Effector CD4-positive, alpha-beta T cell (primary cell): ENCODE results near the gene NOP56.
"Not testable (repeated sequence)": the region's sequence is repeated elsewhere in the genome, so short reads cannot be mapped to it uniquely, and the experiment has no call there.

Experiments
- DNase-seq: peaks from one replicate; pipeline ENCODE4 v3.0.0-alpha.2; 2020

Gene NOP56

GRCh38 chr20:2690213-2690612 is 37.8 kb downstream of the NOP56 start:
- no peak for DNase-seq

DNA sequence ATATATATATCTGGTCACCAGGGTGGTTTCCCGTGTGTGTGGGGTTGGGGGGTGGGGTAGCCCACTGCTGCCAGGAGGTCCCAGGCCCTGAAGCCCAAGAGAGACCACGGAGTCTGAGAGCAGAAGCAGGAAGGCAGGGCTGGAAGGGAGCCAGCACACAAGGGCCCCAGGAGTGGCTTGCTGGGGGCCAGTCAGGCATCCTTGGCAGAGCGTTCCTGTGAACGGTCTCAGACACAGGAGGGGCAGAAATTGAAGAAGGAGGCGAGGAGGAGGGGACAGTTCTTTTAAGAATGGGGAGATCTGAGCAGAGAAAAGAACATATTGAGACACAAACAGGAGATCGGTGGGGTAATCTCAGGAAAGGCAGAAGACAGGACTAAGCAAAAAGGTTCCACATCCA is 38.3 kb downstream of the NOP56 start:
- DNase-seq = no peak

GRCh38 chr20:2691127-2691526 is 38.7 kb downstream of the NOP56 start:
- no peak for DNase-seq

DNA sequence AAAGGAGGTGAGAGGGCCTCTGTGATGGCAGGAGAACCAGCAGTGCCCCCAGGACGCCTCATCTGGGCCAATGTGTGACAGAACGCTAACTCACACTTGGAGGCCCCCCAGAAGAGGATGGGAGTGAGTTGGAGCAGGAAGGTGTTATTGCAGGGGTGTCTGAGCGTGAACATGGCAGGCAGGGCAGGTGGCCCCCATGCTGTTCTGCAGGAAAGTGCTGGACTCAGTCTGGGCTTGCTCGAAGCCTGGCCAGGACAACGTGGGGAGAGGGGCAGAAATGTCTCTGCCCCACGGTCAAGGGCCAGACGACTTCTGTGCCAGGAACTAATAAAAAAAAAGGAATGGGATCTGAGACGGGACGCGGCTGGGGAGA is 39.2 kb downstream of the NOP56 start:
- no peak for DNase-seq

GRCh38 chr20:2692036-2692885 is 39.8 kb downstream of the NOP56 start, which contains the start of gene EBF4:
Gene EBF4 (plus strand): TSS chr20:2692780. CDS start chr20:2693646, 866 bp downstream.
- DNase-seq = no peak

GRCh38 chr20:2692886-2693285 is 40.5 kb downstream of the NOP56 start:
- DNase-seq = no peak

GRCh38 chr20:2693286-2694007 is 41.0 kb downstream of the NOP56 start:
- peak; percentile 33 for DNase-seq

DNA sequence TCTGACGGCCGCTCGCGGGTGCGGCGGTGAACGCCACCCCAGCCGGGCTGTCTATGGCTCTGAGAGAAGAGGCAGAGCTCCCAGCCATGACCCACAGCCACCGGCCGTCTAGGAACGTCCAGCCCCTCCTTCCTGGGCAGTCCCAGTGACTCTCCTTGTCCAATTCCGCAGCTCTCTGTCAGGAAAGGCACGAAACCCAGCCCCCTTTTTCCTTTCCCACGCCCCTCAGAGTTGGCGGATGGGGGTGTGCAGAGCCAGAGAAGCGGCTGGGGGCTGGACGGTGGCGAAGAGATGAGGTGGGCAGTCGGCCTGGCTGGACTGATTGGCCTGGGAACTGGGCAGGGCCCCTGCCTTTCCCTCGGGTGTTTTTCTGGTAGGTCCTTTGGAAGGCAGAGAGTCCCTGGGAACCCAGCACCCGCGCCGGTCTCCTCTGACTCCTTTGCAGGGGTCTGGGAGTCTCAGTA is 41.6 kb downstream of the NOP56 start:
- DNase-seq = no peak

GRCh38 chr20:2694519-2694918 is 42.1 kb downstream of the NOP56 start:
- no peak for DNase-seq

GRCh38 chr20:2695206-2695983 is 43.0 kb downstream of the NOP56 start:
- no peak for DNase-seq

- not testable (repeated sequence) for DNase-seq
Observed at GRCh38 chr20:2695984-2696525, 43.6 kb downstream of the NOP56 start.

DNA sequence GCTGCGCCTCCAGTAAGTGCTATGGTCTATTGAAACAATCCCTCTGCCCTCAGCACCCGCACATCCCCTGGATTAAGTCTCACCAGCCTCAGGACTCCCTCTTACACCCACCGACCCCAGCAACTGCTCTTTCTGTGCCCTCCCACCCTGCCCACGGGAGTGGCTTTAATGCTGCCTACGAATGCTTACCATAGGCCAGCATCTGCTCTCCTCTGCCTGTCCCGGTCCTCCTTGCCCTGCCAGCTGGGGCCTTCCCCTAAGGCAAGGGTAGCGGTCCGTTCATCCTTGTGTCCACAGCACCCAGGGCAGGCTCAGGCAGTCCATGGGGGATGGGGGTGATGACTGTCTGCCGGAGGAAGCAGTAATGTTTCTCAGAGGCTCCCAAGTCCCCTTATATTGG is 44.2 kb downstream of the NOP56 start:
- DNase-seq = no peak

DNA sequence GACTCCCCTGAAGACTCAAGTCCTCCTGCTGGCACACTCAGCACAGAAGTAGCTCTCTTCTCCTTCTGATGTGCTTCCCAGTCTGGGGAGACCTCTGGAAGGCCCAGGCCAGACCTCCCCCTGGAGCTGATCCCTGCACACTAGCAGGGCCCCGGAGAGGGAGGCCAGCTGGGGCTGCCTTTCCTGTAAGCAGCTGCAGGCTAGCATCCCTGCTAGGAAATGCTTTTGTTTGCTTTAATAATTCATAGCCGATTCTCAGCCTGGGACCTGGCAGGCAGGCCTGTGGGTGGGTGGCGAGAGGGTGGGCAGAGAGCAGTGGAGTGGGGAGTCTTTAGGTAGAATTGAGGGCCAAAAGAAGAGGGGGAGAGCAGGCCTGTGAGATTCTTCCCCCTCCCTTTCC is 45.3 kb downstream of the NOP56 start:
- no peak for DNase-seq

GRCh38 chr20:2698186-2698817 is 45.9 kb downstream of the NOP56 start:
- no peak for DNase-seq

- no peak for DNase-seq
Observed at GRCh38 chr20:2698912-2699311, 46.5 kb downstream of the NOP56 start.

- DNase-seq = no peak
Observed at GRCh38 chr20:2699775-2700413, 47.5 kb downstream of the NOP56 start.

- no peak for DNase-seq
Observed at GRCh38 chr20:2700913-2701620, 48.6 kb downstream of the NOP56 start.

- no peak for DNase-seq
Observed at GRCh38 chr20:2701671-2702081, 49.2 kb downstream of the NOP56 start.

DNA sequence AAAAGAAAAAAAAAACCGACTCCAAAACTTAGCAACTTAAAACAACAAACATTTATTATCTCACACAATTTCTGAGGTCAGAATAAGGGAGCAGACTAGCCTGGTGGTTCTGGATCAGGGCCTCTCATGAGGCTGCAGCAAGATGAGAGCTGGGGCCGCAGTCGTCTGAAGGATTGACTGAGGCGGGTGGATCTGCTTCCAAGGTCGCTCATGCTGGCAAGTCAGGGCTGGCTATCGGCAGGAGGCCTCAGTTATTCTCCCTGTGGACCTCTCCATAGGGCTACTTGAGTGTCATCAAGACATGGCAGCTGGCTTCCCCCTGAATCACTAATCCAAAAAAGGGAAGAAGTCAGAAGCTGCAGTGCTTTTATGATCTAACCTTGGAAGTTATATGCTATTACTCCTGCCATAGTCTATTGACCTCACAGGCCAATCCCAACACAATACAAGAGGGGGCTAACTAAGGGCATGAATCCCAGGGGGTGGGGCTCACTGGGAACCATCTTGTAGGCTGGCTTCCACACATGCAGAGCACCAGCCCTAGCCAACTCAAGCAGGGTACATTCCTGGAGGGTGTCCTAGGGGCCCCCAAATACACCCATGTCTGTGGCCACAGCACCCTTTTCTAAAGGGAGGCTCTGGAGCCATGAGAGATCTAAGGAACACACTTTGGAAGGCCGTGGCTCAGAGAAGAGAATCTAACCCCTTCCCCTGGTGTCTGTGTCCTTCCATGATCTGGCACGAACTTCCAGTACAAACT is 51.5 kb downstream of the NOP56 start:
- no peak for DNase-seq

- DNase-seq = no peak
Observed at GRCh38 chr20:2705931-2706645, 53.7 kb downstream of the NOP56 start.
